ENCODE measurements around the gene MAL.

MAL gene

DNA sequence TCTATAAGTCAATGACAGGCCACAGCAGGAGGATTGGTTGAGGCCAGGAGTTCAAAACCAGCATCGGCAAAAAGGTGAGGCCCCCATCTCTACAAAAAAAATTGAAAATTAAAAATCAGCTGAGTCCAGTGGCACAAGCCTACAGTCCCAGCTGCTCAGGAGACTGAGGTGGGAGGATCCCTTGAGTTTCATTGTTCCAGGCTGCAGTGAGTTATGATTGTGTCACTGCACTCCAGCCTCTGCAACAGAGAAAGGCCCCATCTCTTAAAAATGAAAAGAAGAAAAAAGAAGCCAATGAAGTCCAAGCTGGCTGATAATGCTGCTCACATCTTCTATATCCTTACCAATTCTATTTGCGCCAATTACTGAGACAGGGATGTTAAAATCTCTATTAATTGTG lies 57.0 kb downstream of the MAL start:
- TF ChIP-seq SPI1 (IDR thresholded peaks at IDR 0.05; ENCODE audit: borderline replicate concordance, low read depth) (no peak), GABPA (IDR thresholded peaks at IDR 0.05; ENCODE audit: low read depth) (no peak), POLR2AphosphoS5 (IDR thresholded peaks at IDR 0.05; ENCODE audit: low read depth) (no peak)
- TF ChIP-seq, protein P1, sequence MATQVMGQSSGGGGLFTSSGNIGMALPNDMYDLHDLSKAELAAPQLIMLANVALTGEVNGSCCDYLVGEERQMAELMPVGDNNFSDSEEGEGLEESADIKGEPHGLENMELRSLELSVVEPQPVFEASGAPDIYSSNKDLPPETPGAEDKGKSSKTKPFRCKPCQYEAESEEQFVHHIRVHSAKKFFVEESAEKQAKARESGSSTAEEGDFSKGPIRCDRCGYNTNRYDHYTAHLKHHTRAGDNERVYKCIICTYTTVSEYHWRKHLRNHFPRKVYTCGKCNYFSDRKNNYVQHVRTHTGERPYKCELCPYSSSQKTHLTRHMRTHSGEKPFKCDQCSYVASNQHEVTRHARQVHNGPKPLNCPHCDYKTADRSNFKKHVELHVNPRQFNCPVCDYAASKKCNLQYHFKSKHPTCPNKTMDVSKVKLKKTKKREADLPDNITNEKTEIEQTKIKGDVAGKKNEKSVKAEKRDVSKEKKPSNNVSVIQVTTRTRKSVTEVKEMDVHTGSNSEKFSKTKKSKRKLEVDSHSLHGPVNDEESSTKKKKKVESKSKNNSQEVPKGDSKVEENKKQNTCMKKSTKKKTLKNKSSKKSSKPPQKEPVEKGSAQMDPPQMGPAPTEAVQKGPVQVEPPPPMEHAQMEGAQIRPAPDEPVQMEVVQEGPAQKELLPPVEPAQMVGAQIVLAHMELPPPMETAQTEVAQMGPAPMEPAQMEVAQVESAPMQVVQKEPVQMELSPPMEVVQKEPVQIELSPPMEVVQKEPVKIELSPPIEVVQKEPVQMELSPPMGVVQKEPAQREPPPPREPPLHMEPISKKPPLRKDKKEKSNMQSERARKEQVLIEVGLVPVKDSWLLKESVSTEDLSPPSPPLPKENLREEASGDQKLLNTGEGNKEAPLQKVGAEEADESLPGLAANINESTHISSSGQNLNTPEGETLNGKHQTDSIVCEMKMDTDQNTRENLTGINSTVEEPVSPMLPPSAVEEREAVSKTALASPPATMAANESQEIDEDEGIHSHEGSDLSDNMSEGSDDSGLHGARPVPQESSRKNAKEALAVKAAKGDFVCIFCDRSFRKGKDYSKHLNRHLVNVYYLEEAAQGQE (IDR thresholded peaks at IDR 0.05; ENCODE audit: insufficient replicate concordance, low read depth) = no peak
- TF ChIP-seq, protein P2, sequence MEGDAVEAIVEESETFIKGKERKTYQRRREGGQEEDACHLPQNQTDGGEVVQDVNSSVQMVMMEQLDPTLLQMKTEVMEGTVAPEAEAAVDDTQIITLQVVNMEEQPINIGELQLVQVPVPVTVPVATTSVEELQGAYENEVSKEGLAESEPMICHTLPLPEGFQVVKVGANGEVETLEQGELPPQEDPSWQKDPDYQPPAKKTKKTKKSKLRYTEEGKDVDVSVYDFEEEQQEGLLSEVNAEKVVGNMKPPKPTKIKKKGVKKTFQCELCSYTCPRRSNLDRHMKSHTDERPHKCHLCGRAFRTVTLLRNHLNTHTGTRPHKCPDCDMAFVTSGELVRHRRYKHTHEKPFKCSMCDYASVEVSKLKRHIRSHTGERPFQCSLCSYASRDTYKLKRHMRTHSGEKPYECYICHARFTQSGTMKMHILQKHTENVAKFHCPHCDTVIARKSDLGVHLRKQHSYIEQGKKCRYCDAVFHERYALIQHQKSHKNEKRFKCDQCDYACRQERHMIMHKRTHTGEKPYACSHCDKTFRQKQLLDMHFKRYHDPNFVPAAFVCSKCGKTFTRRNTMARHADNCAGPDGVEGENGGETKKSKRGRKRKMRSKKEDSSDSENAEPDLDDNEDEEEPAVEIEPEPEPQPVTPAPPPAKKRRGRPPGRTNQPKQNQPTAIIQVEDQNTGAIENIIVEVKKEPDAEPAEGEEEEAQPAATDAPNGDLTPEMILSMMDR (IDR thresholded peaks at IDR 0.05; ENCODE audit: insufficient read depth, low read length) = no peak
- Histone ChIP-seq H3K4me3 (replicated peaks; ENCODE audit: insufficient read depth, low read length) (no peak overlapping the region), H3K27me3 (ENCODE audit: insufficient read depth, poor library complexity, severe bottlenecking) (no peaks in the 10 kb centered on the region), H3K27ac (replicated peaks) (no peak overlapping the region)
- no peak for DNase-seq (ENCODE audit: low read depth in 1 of 2, low spot score in 1 of 2)

DNA sequence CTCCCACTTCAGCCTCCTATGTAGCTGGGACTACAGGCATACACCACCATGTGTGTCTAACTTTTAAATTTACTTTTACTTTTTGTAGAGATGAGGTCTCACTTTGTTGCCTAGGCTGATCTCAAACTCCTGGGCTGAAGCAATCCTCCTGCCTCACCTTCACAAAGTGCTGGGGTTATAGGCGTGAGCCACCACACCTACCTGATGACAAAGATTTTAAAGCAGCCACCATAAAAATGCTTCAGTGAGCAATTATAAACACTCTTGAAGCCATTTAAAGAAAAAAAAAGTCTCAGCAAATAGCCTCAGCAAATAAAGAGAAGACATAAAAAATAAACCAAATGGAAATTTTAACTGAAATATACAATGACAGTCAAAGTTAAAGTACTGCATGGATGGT lies 60.5 kb downstream of the MAL start:
- no peak for DNase-seq (ENCODE audit: low read depth in 1 of 2, low spot score in 1 of 2)
- H3K4me3 ChIP-seq (replicated peaks; ENCODE audit: insufficient read depth, low read length) = no peak overlapping the region
- TF ChIP-seq, protein P1 (IDR thresholded peaks at IDR 0.05; ENCODE audit: insufficient replicate concordance, low read depth) = no peak
- TF ChIP-seq GABPA (IDR thresholded peaks at IDR 0.05; ENCODE audit: low read depth) (no peak), POLR2AphosphoS5 (IDR thresholded peaks at IDR 0.05; ENCODE audit: low read depth) (no peak), SPI1 (IDR thresholded peaks at IDR 0.05; ENCODE audit: borderline replicate concordance, low read depth) (no peak)
- TF ChIP-seq, protein P2 (IDR thresholded peaks at IDR 0.05; ENCODE audit: insufficient read depth, low read length) = no peak
- no peak overlapping the region for H3K27ac ChIP-seq (replicated peaks)
- H3K27me3 ChIP-seq (ENCODE audit: insufficient read depth, poor library complexity, severe bottlenecking) = no peaks in the 10 kb centered on the region

DNA sequence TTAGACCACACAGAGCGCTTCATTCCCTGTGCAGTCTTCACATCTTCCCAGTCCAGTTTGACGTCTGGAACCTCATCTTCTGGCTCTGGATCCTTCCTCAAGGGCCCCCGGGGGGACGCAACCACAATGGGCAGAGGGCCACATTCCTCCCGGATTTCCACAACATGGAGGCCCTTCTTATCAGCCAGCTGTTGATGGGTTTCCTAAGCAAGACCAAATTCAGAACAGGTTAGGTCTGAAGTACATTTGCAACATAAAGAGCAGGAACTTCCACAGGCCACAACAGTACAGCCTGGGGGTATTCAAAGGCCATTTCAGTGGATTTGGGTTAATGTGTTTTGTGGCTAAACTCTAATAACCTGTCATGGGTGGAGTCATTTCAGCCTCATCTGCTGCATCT lies 61.9 kb downstream of the MAL start:
- H3K27ac ChIP-seq (replicated peaks) = no peak overlapping the region
- H3K4me3 ChIP-seq (replicated peaks; ENCODE audit: insufficient read depth, low read length) = no peak overlapping the region
- no peaks in the 10 kb centered on the region for H3K27me3 ChIP-seq (ENCODE audit: insufficient read depth, poor library complexity, severe bottlenecking)
- no peak for DNase-seq (ENCODE audit: low read depth in 1 of 2, low spot score in 1 of 2)
- TF ChIP-seq SPI1 (IDR thresholded peaks at IDR 0.05; ENCODE audit: borderline replicate concordance, low read depth) (no peak), POLR2AphosphoS5 (IDR thresholded peaks at IDR 0.05; ENCODE audit: low read depth) (no peak), GABPA (IDR thresholded peaks at IDR 0.05; ENCODE audit: low read depth) (no peak)
- TF ChIP-seq, protein P1 (IDR thresholded peaks at IDR 0.05; ENCODE audit: insufficient replicate concordance, low read depth) = no peak
- TF ChIP-seq, protein P2 (IDR thresholded peaks at IDR 0.05; ENCODE audit: insufficient read depth, low read length) = no peak

Data from HL-60 (cell line).